GM06990 (cell line): Measurements from ENCODE around the gene SERINC5.
"Not testable (repeated sequence)": the region's sequence is repeated elsewhere in the genome, so short reads cannot be mapped to it uniquely, and the experiment has no call there.

Experiments
- DNase-seq: peaks from one replicate; pipeline ENCODE4 v3.0.0-alpha.2; 2011; ENCODE audit not compliant: insufficient read length; ENCODE audit errors: extremely low read depth
- H3K27me3 ChIP-seq: replicated peaks from 2 replicates; pipeline ENCODE4 v1.6.0; 2011; ENCODE audit warnings: low read length; ENCODE audit not compliant: control insufficient read depth, insufficient read depth
- H3K36me3 ChIP-seq: 2 replicates; pipeline ENCODE4 v1.5.1; 2011; ENCODE audit warnings: low read length; ENCODE audit not compliant: control insufficient read depth, insufficient read depth
- H3K4me3 ChIP-seq: replicated peaks from 2 replicates; pipeline ENCODE4 v1.5.1; 2011; ENCODE audit warnings: low read depth, mild to moderate bottlenecking, control low read depth, low read length
- TF ChIP-seq, protein P1 (sequence below): IDR thresholded peaks from 2 replicates; pipeline ENCODE4 v1.5.1; 2011; ENCODE audit warnings: low read length, control low read depth, mild to moderate bottlenecking, inconsistent platforms; ENCODE audit not compliant: insufficient read depth, poor library complexity, severe bottlenecking

Gene SERINC5

DNA sequence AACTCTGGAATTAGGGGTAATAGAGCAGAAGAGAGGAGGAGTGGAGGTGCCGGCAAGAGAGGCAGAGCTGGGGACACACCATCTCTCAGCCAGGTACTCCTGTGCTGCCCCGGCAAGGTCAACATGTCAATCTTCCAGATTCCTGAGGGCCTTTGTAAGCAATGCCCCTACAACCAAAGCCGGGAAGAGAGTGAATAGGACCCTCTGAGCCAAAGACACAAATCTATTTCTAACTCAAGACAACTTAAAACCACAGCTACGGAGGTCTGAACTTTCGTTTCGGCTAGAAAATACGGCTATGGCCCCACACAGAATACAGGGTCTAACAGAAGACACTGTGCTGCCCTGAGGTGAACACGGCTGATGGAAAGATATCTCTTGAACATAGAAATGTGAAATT is 66.6 kb downstream of the SERINC5 start:
- Histone ChIP-seq H3K4me3 (no peak overlapping the region), H3K36me3 (no peaks in the 10 kb centered on the region), H3K27me3 (no peaks in the 10 kb centered on the region)
- TF ChIP-seq, protein P1, sequence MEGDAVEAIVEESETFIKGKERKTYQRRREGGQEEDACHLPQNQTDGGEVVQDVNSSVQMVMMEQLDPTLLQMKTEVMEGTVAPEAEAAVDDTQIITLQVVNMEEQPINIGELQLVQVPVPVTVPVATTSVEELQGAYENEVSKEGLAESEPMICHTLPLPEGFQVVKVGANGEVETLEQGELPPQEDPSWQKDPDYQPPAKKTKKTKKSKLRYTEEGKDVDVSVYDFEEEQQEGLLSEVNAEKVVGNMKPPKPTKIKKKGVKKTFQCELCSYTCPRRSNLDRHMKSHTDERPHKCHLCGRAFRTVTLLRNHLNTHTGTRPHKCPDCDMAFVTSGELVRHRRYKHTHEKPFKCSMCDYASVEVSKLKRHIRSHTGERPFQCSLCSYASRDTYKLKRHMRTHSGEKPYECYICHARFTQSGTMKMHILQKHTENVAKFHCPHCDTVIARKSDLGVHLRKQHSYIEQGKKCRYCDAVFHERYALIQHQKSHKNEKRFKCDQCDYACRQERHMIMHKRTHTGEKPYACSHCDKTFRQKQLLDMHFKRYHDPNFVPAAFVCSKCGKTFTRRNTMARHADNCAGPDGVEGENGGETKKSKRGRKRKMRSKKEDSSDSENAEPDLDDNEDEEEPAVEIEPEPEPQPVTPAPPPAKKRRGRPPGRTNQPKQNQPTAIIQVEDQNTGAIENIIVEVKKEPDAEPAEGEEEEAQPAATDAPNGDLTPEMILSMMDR: no peak
- no peak for DNase-seq

DNA sequence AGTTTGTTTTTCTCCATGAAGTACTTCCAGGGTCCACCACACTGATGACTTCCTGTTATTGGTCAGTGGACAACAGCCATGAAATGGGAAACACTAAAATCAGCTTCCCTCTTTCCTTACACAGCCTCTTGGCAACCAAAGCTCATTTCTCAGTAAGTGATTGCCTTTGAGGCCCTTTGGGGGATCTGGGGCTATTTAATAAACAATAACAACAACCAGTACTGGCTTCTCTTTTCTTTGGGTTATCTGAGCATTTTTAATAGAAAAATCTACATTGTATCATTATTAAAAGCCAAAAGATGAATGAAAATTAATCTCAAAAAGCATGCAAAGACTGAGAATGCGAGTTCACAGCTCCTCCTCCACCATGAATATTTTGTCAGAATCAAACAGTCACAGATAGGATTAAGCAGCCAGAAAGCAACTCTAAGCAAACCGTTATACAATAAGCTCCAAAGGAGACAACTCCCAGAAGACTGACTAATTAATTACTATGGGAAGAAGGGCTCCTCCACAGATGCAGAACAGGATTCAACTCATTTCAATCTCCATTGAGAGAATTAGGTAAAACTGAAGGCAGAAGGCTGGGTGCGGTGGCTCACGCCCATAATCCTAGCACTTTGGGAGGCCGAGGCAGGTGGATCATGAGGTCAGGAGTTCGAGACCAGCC is 68.3 kb downstream of the SERINC5 start:
- TF ChIP-seq, protein P1: no peak
- no peaks in the 10 kb centered on the region for H3K27me3 ChIP-seq
- H3K4me3 ChIP-seq: no peak overlapping the region
- H3K36me3 ChIP-seq: no peaks in the 10 kb centered on the region
- no peak for DNase-seq

DNA sequence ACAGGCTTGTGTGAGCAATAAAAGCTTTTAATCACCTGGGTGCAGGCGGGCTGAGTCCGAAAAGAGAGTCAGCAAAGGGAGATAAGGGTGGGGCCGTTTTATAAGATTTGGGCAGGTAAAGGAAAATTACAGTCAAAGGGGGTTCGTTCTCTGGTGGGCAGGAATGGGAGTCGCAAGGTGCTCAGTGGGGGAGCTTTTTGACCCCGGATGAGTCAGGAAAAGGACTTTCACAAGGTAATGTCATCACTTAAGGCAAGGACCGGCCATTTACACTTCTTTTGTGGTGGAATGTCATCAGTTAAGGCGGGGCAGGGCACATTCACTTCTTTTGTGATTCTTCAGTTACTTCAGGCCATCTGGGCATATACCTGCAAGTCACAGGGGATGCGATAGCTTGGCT is 70.3 kb downstream of the SERINC5 start:
- H3K4me3 ChIP-seq, DNase-seq, H3K36me3 ChIP-seq, H3K27me3 ChIP-seq: not testable (repeated sequence)

DNA sequence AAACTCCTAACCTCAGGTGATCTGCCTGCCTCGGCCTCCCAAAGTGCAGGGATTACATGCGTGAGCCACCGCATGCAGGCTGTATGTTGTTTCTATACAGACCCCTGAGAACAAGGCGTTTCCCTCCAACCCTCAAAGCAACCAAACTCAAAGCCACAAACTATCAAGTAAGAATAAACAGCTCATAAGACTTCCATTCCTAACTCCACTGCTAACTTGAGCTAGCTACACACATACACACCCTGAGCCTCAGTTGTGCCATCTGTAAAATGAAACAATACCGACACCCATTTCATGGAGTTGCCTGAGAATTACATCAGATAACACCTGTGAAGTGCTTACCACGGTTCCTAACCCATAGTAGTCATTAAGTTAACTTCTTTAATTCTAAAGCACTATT is 70.8 kb downstream of the SERINC5 start:
- no peak for DNase-seq
- TF ChIP-seq, protein P1: no peak
- Histone ChIP-seq H3K27me3 (no peaks in the 10 kb centered on the region), H3K36me3 (no peaks in the 10 kb centered on the region), H3K4me3 (no peak overlapping the region)

DNA sequence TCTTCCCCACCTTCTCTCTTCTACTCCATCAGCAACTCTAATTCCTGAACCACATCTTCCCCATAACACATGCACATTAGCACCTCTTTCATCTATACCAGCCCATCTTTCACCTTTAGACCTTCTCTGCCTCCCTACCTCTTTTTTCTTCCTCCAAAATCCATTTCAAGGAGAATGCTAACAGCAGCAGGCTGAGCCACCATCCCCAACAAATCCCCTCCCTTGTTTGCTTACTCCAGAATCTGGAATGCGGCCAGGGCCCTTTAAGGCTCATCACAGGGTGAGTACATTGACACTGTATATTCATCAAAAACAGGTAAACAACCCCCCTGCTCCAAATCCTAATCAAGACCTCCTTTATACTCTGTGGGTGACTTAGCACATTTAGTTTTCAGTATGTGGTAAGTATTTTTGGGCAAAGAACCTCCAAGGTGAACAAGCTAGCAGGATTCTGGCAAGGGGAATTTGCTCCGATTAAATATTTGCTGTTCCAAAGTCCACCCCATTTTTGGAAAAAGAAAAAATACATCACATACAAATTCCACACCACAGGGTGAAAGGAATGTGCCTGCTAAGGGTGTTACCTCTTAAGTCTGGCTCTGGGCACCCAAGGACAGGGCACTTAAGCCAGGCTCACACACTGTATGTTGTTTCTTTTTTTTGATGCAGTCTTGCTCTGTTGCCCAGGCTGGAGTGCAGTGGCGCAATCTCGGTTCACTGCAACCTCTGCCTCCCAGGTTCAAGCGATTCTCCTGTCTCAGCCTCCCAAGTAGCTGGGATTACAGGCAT is 71.4 kb downstream of the SERINC5 start:
- Histone ChIP-seq H3K27me3 (no peaks in the 10 kb centered on the region), H3K36me3 (no peaks in the 10 kb centered on the region), H3K4me3 (no peak overlapping the region)
- DNase-seq: no peak
- TF ChIP-seq, protein P1: no peak

DNA sequence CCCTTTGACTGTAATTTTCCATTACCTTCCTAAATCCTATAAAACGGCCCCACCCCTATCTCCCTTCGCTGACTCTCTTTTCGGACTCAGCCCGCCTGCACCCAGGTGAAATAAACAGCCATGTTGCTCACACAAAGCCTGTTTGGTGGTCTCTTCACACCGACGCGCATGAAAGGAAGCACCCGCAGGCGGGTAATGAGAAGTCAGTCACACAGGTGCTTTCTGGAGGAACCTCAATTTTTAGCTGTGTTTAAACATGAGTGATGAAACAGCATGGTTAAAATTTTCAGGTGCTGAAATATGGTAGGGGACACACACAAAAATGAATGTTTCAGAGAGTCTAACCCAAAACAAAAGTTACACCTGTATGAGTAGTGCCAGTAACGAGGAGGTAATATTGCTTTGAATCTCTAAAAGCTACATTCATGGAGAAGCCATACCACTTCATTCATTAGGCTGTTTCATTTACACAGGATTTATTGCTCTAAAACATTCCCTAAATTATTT is 72.1 kb downstream of the SERINC5 start:
- not testable (repeated sequence) for H3K4me3 ChIP-seq, H3K36me3 ChIP-seq, DNase-seq, H3K27me3 ChIP-seq
